ENCODE measurements around the gene SEBOX. TPM values are rescaled to one million over a fixed set of nuclear protein-coding genes. Genes with fewer than 3 reads are reported as not detected.

Gene SEBOX
- total and polyA plus RNA-seq, 2 of the 8 experiments (the other 6 are each of a cell fraction or from before 2014, with no cell fraction given): not detected

GRCh38 chr17:28396635-28397239 is 31.7 kb upstream of the SEBOX start:
- no peak overlapping the region for H4K8ac ChIP-seq (ENCODE audit: extremely low read depth, insufficient read depth, low read length)
- CTCF ChIA-PET (ENCODE audit: partially characterized antibody): interaction anchor here (0.7 to 2.8 kb wide), 4 partner anchors 8 to 152 kb away, joined by 3 to 11 read pairs (median 3); partner anchors contain the start of gene SLC46A1
- 71% methylated on average over 6 of the region's 6 CpGs; no CpG with 5 or more reads in 1 of the 2 experiments for WGBS, 2 experiments (ENCODE audit: extremely low coverage in 1 of 2, insufficient coverage in 1 of 2, insufficient read length in 1 of 2, insufficient replicate concordance in 2 of 2, low coverage in 1 of 2, low lambda C conversion rate in 2 of 2, missing lambda C conversion rate in 1 of 2)
- no peak for TF ChIP-seq HDAC6 (IDR thresholded peaks at IDR 0.05; ENCODE audit: low read depth, low read length)
- no peak for TF ChIP-seq YY1 (IDR thresholded peaks at IDR 0.05; ENCODE audit: low read depth, low read length)
- TF ChIP-seq EP300 (IDR thresholded peaks at IDR 0.05; ENCODE audit: borderline replicate concordance in 1 of 2, low read depth in 2 of 2, low read length in 2 of 2): no peak
- TF ChIP-seq CTBP2 (IDR thresholded peaks at IDR 0.05; ENCODE audit: borderline replicate concordance, insufficient read depth, insufficient read length, low read length): no peak
- TF ChIP-seq ATF3 (IDR thresholded peaks at IDR 0.05; ENCODE audit: insufficient read depth, low read depth, low read length): no peak
- no peak for TF ChIP-seq POLR2A (IDR thresholded peaks at IDR 0.05; ENCODE audit: control extremely low read depth in 1 of 2, low read depth in 2 of 2, low read length in 2 of 2)
- TF ChIP-seq CHD2 (IDR thresholded peaks at IDR 0.05; ENCODE audit: low read length): no peak
- no peak for TF ChIP-seq POLR2AphosphoS5 (IDR thresholded peaks at IDR 0.05; ENCODE audit: low read depth, low read length)
- TF ChIP-seq MAFK (IDR thresholded peaks at IDR 0.05; ENCODE audit: low read depth, low read length): no peak
- TF ChIP-seq NANOG (IDR thresholded peaks at IDR 0.05; ENCODE audit: insufficient read depth, low read depth, low read length, poor library complexity, severe bottlenecking): no peak
- TF ChIP-seq SIN3A (conservative IDR thresholded peaks at IDR 0.05 in 1 of 2, IDR thresholded peaks at IDR 0.05 in 1 of 2; ENCODE audit: low read depth in 1 of 2, low read length in 2 of 2): no peak
- TF ChIP-seq SUZ12 (IDR thresholded peaks at IDR 0.05; ENCODE audit: low read length): no peak

More at GRCh38 chr17:28396635-28397239, 31.7 kb upstream of the SEBOX start:
- Histone ChIP-seq H2BK12ac (ENCODE audit: low read depth, low read length) (no peak overlapping the region), H3K4me3 (ENCODE audit: extremely low read depth in 1 of 4, insufficient read depth in 2 of 4, low read depth in 3 of 4, low read length in 4 of 4) (no peak overlapping the region), H3K79me2 (ENCODE audit: control insufficient read depth in 1 of 2, insufficient read depth in 2 of 2, low read length in 2 of 2) (no peaks in the 10 kb centered on the region), H3K23me2 (ENCODE audit: low read depth, low read length) (no peaks in the 10 kb centered on the region), H3K23ac (ENCODE audit: insufficient read length) (no peak overlapping the region), H3K14ac (ENCODE audit: insufficient read length) (no peak overlapping the region), H2BK20ac (ENCODE audit: low read length) (no peak overlapping the region), H3K56ac (replicated peaks; ENCODE audit: insufficient read length, low read depth, low read length) (no peak overlapping the region), H3K18ac (ENCODE audit: extremely low read depth, low read length) (no peak overlapping the region), H4K5ac (ENCODE audit: insufficient read length, low read depth, low read length) (no peak overlapping the region), H4K20me1 (replicated peaks in 1 of 2; ENCODE audit: control insufficient read depth in 1 of 2, insufficient read depth in 2 of 2, low read length in 2 of 2) (no peaks in the 10 kb centered on the region), H3K9ac (replicated peaks in 1 of 4; ENCODE audit: extremely low read depth in 1 of 4, low read depth in 3 of 4, low read length in 3 of 4) (no peak overlapping the region), H2AK5ac (ENCODE audit: low read depth, low read length) (no peak overlapping the region), H3K36me3 (ENCODE audit: control insufficient read depth in 2 of 4, insufficient read depth in 4 of 4, low read length in 3 of 4) (no peaks in the 10 kb centered on the region), H2BK120ac (replicated peaks; ENCODE audit: low read depth, low read length) (no peak overlapping the region), H3K27me3 (replicated peaks in 1 of 4; ENCODE audit: control insufficient read depth in 3 of 4, extremely low read depth in 1 of 4, insufficient read depth in 3 of 4, low read length in 3 of 4) (peaks cover 0 to 9% (median 3%) of the 10 kb centered on the region in 4 experiments; a peak in 2 of 7 replicates), H3K4me2 (ENCODE audit: insufficient read depth in 1 of 2, low read depth in 2 of 2, low read length in 2 of 2) (no peak overlapping the region), H2AFZ (ENCODE audit: low read length) (no peak overlapping the region), H3K4me1 (replicated peaks in 1 of 4; ENCODE audit: control insufficient read depth in 3 of 4, insufficient read depth in 4 of 4, low read length in 3 of 4) (peaks cover 0 to 5% (median 1%) of the 10 kb centered on the region in 4 experiments; a peak in 6 of 7 replicates), H3K79me1 (ENCODE audit: low read depth, low read length) (no peaks in the 10 kb centered on the region), H2BK5ac (ENCODE audit: low read depth, low read length) (no peak overlapping the region), H3K9me3 (ENCODE audit: insufficient read depth in 2 of 2, low read depth in 1 of 2, low read length in 1 of 2) (no peaks in the 10 kb centered on the region), H4K91ac (replicated peaks; ENCODE audit: insufficient read length, low read length) (no peak overlapping the region), H2BK15ac (ENCODE audit: low read length) (no peak overlapping the region), H3K4ac (replicated peaks; ENCODE audit: insufficient read length, low read depth, low read length) (no peak overlapping the region), H3K27ac (ENCODE audit: low read depth, low read length) (no peak overlapping the region; the same call in 1 of the 2 replicates)
- DNase-seq (ENCODE audit: low read depth in 1 of 2, low spot score in 2 of 2): no peak
- POLR2A ChIA-PET (ENCODE audit: partially characterized antibody): interaction anchor here (3.3 to 12.8 kb wide), 2 partner anchors 10 to 11 kb away, joined by 12 to 135 read pairs; partner anchors contain the start of gene SLC46A1
- no peak for FAIRE-seq
